Lower leg skin (tissue), 3 donors: ENCODE data around the gene LRPPRC.

ENCODE experiments used
- CTCF ChIP-seq, 3 donors: fragments of 450-650 bp; IDR thresholded peaks; one replicate each; pipeline ENCODE4 v1.5.1; 2016; ENCODE audit warnings: antibody characterized with exemption in 3 of 3, mild to moderate bottlenecking in 3 of 3, moderate library complexity in 2 of 3
- POLR2A ChIP-seq, 2 donors: fragments of 450-650 bp; IDR thresholded peaks; one replicate each; pipeline ENCODE4 v1.6.1; 2016 to 2017; ENCODE audit warnings: antibody characterized with exemption in 2 of 2, mild to moderate bottlenecking in 1 of 2, moderate library complexity in 1 of 2

DNA sequence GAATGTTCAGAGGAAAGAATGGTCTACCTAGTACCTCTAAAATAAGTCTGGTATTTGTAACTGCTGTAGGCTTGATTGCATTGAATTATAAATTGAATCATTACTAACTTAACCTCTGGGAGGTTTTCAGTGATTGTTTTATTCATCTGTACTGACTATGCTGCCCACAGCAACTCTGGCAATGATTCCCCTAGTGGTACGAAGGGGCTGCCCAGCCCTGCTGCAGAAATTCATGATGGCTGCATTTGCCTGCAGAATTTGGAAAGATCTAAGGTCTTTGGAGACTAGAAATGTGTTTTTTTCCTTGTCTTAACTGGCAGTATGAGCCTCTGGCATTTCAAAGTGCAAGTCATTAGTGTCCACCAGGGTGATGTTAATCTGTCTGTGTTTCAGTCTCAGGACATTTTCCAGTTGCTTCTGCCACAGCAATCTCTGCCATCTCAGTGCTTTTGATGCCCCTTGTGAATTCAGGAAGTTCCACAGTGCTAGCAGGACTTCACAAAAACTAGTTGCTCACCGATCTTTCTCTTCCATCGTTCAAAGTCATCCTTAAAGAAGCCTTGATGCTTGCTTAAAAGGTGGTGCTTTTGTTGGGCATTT is 13.4 kb upstream of the LRPPRC start:
- TF ChIP-seq POLR2A (IDR thresholded peaks at IDR 0.05), result no peak
- no peak for TF ChIP-seq CTCF (IDR thresholded peaks at IDR 0.05)
